ENCODE results near the gene FBLN5. TPM values are rescaled to one million over a fixed set of nuclear protein-coding genes. Genes with fewer than 3 reads are reported as not detected.

Gene FBLN5
- total and polyA plus RNA-seq, 2 of the 4 experiments (the other 2 are of a cell fraction) = 10.6 to 76.4 TPM

GRCh38 chr14:91870001-91870400 is 77.5 kb downstream of the FBLN5 start:
- Histone ChIP-seq H4K5ac (ENCODE audit: low read depth, low read length) (no peak overlapping the region), H3K79me1 (ENCODE audit: low read depth in 1 of 2, low read length in 2 of 2) (no peaks in the 10 kb centered on the region; a peak in 1 of 4 replicates), H3K27me3 (ENCODE audit: control insufficient read depth, insufficient read depth, low read length) (no peaks in the 10 kb centered on the region), H3K56ac (ENCODE audit: extremely low read depth, insufficient read depth, low read length) (no peak overlapping the region), H2AK9ac (replicated peaks; ENCODE audit: low read depth, low read length, poor library complexity) (no peak overlapping the region), H2AFZ (replicated peaks; ENCODE audit: low read length, poor library complexity) (peak overlapping the region; percentile 24), H3K4me2 (ENCODE audit: low read depth, low read length) (no peak overlapping the region), H4K91ac (ENCODE audit: insufficient read depth, low read depth, low read length) (no peak overlapping the region), H3K4me1 (ENCODE audit: control insufficient read depth, insufficient read depth, low read length) (peaks cover 19% of the 10 kb centered on the region), H3K9ac (ENCODE audit: low read depth, low read length) (no peak overlapping the region), H2AK5ac (ENCODE audit: low read depth, low read length) (no peak overlapping the region), H4K8ac (ENCODE audit: low read depth in 2 of 2, low read length in 2 of 2) (no peak overlapping the region), H3K4ac (ENCODE audit: low read depth, low read length) (no peak overlapping the region), H3K14ac (replicated peaks; ENCODE audit: low read depth, low read length) (no peak overlapping the region), H3K18ac (ENCODE audit: low read depth, low read length) (no peak overlapping the region), H4K20me1 (ENCODE audit: insufficient read depth, low read length) (no peaks in the 10 kb centered on the region), H2BK120ac (ENCODE audit: low read depth, low read length) (no peak overlapping the region), H3K4me3 (ENCODE audit: insufficient read depth, low read depth, low read length) (no peak overlapping the region), H3K36me3 (ENCODE audit: control insufficient read depth, insufficient read depth, low read length) (peaks cover 29% of the 10 kb centered on the region), H3K27ac (ENCODE audit: insufficient read depth, low read length) (peak overlapping the region; percentile 14; the same call in 1 of the 2 replicates), H2BK15ac (ENCODE audit: low read depth, low read length) (no peak overlapping the region), H3K9me3 (ENCODE audit: control insufficient read depth, insufficient read depth, low read length) (no peaks in the 10 kb centered on the region), H3K23ac (ENCODE audit: low read depth, low read length) (no peak overlapping the region), H2BK5ac (ENCODE audit: low read depth, low read length, poor library complexity, severe bottlenecking) (no peak overlapping the region), H2BK20ac (ENCODE audit: low read depth, low read length) (no peak overlapping the region), H3K9me1 (ENCODE audit: insufficient read depth, low read length) (peaks cover 21% of the 10 kb centered on the region; the same call in 1 of the 2 replicates)
- in situ Hi-C loops (cut with MboI; ENCODE audit: low sequenced_read_pairs) (no loop called here), intact Hi-C loops (cut with micrococcal nuclease) (no loop called here), dilution Hi-C loops (cut with HindIII; ENCODE audit: low sequenced_read_pairs, unreplicated experiment) (no loop called here)
- CTCF ChIA-PET = no interaction called here
- BruUV-seq (replicated peaks) = no TSS peak
- ATAC-seq (ENCODE audit: low read depth) (no peak), DNase-seq (no peak)
- POLR2A ChIA-PET (ENCODE audit: unreplicated experiment) = interaction anchor here (0.5 kb wide), 1 partner anchor 785 kb away, joined by 3 read pairs; no protein-coding TSS in a partner anchor
- 74% methylated on average over 6 of the region's 16 CpGs; no CpG with 5 or more reads in 1 of the 2 experiments for WGBS, 2 experiments (ENCODE audit: extremely low coverage in 2 of 2, insufficient read length in 1 of 2)
- no peak for TF ChIP-seq POLR2A (IDR thresholded peaks at IDR 0.05; ENCODE audit: low read depth, low read length)
- TF ChIP-seq RAD21 (IDR thresholded peaks at IDR 0.05; ENCODE audit: low read length) = no peak
- TF ChIP-seq MAFK (IDR thresholded peaks at IDR 0.05; ENCODE audit: low read depth, low read length) = no peak
- no peak for TF ChIP-seq MAZ (IDR thresholded peaks at IDR 0.05; ENCODE audit: borderline replicate concordance, low read depth, low read length)
- no peak for TF ChIP-seq RCOR1 (IDR thresholded peaks at IDR 0.05; ENCODE audit: insufficient replicate concordance, low read length)
- TF ChIP-seq USF2 (IDR thresholded peaks at IDR 0.05; ENCODE audit: low read depth, low read length) = no peak
- TF ChIP-seq, protein P1, sequence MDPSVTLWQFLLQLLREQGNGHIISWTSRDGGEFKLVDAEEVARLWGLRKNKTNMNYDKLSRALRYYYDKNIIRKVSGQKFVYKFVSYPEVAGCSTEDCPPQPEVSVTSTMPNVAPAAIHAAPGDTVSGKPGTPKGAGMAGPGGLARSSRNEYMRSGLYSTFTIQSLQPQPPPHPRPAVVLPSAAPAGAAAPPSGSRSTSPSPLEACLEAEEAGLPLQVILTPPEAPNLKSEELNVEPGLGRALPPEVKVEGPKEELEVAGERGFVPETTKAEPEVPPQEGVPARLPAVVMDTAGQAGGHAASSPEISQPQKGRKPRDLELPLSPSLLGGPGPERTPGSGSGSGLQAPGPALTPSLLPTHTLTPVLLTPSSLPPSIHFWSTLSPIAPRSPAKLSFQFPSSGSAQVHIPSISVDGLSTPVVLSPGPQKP (IDR thresholded peaks at IDR 0.05; ENCODE audit: borderline replicate concordance, low read depth, low read length) = no peak
- TF ChIP-seq NFE2L2 (IDR thresholded peaks at IDR 0.05; ENCODE audit: low read depth, low read length) = no peak
- TF ChIP-seq, protein P2, sequence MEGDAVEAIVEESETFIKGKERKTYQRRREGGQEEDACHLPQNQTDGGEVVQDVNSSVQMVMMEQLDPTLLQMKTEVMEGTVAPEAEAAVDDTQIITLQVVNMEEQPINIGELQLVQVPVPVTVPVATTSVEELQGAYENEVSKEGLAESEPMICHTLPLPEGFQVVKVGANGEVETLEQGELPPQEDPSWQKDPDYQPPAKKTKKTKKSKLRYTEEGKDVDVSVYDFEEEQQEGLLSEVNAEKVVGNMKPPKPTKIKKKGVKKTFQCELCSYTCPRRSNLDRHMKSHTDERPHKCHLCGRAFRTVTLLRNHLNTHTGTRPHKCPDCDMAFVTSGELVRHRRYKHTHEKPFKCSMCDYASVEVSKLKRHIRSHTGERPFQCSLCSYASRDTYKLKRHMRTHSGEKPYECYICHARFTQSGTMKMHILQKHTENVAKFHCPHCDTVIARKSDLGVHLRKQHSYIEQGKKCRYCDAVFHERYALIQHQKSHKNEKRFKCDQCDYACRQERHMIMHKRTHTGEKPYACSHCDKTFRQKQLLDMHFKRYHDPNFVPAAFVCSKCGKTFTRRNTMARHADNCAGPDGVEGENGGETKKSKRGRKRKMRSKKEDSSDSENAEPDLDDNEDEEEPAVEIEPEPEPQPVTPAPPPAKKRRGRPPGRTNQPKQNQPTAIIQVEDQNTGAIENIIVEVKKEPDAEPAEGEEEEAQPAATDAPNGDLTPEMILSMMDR (conservative IDR thresholded peaks at IDR 0.05; ENCODE audit: low read depth, low read length) = no peak
- TF ChIP-seq CHD1 (IDR thresholded peaks at IDR 0.05; ENCODE audit: low read depth, low read length) = no peak
- TF ChIP-seq MXI1 (IDR thresholded peaks at IDR 0.05; ENCODE audit: borderline replicate concordance, low read depth, low read length) = no peak
- TF ChIP-seq RFX5 (IDR thresholded peaks at IDR 0.05; ENCODE audit: low read depth, low read length) = no peak
- no peak for TF ChIP-seq FOS (IDR thresholded peaks at IDR 0.05; ENCODE audit: low read depth, low read length)
- TF ChIP-seq BHLHE40 (IDR thresholded peaks at IDR 0.05; ENCODE audit: low read depth, low read length) = no peak
- TF ChIP-seq SMC3 (IDR thresholded peaks at IDR 0.05; ENCODE audit: low read depth, low read length) = no peak
- no peak for TF ChIP-seq CEBPB (IDR thresholded peaks at IDR 0.05; ENCODE audit: low read depth, low read length)

All from IMR-90 (cell line).